ENCODE results near the gene OXT. TPM values are rescaled to one million over a fixed set of nuclear protein-coding genes. Genes with fewer than 3 reads are reported as not detected.

OXT gene
- total RNA-seq, 2 donors from 2014 or later: not detected

DNA sequence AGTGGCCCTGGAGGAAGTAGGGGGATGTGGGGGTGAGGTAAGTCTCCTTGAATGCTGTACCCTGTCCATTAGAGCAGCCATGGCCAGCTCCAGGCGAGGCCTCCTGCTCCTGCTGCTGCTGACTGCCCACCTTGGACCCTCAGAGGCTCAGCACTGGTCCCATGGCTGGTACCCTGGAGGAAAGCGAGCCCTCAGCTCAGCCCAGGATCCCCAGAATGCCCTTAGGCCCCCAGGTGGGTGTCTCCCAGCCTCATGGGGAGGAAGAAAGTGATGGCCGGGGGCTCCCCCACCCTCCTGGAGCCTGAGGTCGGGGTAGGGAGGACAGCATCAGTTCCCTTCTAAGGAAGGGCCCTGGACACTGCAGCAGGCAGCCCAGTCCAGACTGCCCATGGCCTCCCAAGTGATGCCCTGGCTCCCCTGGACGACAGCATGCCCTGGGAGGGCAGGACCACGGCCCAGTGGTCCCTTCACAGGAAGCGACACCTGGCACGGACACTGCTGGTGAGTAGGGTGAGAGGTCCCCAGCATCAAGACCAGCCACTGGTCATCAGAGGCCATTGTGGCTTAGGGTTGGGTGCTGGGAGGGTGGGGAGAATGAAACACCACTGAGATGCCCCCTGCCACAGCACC lies 27.0 kb upstream of the OXT start:
- H3K4me1 ChIP-seq: peaks cover 26% of the 10 kb centered on the region
- no peaks in the 10 kb centered on the region for H3K9me3 ChIP-seq
- peaks cover 0 to 3% of the 10 kb centered on the region in 2 donors for H3K36me3 ChIP-seq (replicated peaks in 1 of 2; ENCODE audit: insufficient read depth in 1 of 2, low read depth in 2 of 2)
- no peak for ATAC-seq
- peak overlapping the region in 1 of 4 donors; percentile 89 for H3K27ac ChIP-seq
- intact Hi-C loops (cut with DNase I): no loop called here
- 86% methylated on average over 8 of the region's 8 CpGs; no CpG with 5 or more reads in 1 of the 2 donors for WGBS, 2 donors
- no peaks in the 10 kb centered on the region for H3K27me3 ChIP-seq
- DNase-seq: no peak
- no peak overlapping the region for H3K4me3 ChIP-seq
- no peak for TF ChIP-seq POLR2A (IDR thresholded peaks at IDR 0.05)
- no peak for TF ChIP-seq CTCF (IDR thresholded peaks at IDR 0.05)

- peaks cover 0 to 4% of the 10 kb centered on the region in 2 donors for H3K36me3 ChIP-seq (replicated peaks in 1 of 2; ENCODE audit: insufficient read depth in 1 of 2, low read depth in 2 of 2)
- no peaks in the 10 kb centered on the region for H3K9me3 ChIP-seq
- peak overlapping the region; percentile 74 to 89 (median 84) for H3K27ac ChIP-seq
- WGBS, 2 donors: 3% methylated on average over 17 to 23 of the region's 24 CpGs
- peak overlapping the region; percentile 63 to 94 for H3K4me3 ChIP-seq
- ATAC-seq (peak; percentile 71), DNase-seq (peak; percentile 74 to 81 (median 78))
- TF ChIP-seq POLR2A (IDR thresholded peaks at IDR 0.05) (no peak), CTCF (IDR thresholded peaks at IDR 0.05) (no peak)
- no peaks in the 10 kb centered on the region for H3K27me3 ChIP-seq
- intact Hi-C loops (cut with DNase I): no loop called here
- H3K4me1 ChIP-seq: peaks cover 26% of the 10 kb centered on the region
These were observed 26.2 kb upstream of the OXT start for GRCh38 chr20:3045042-3045815.

DNA sequence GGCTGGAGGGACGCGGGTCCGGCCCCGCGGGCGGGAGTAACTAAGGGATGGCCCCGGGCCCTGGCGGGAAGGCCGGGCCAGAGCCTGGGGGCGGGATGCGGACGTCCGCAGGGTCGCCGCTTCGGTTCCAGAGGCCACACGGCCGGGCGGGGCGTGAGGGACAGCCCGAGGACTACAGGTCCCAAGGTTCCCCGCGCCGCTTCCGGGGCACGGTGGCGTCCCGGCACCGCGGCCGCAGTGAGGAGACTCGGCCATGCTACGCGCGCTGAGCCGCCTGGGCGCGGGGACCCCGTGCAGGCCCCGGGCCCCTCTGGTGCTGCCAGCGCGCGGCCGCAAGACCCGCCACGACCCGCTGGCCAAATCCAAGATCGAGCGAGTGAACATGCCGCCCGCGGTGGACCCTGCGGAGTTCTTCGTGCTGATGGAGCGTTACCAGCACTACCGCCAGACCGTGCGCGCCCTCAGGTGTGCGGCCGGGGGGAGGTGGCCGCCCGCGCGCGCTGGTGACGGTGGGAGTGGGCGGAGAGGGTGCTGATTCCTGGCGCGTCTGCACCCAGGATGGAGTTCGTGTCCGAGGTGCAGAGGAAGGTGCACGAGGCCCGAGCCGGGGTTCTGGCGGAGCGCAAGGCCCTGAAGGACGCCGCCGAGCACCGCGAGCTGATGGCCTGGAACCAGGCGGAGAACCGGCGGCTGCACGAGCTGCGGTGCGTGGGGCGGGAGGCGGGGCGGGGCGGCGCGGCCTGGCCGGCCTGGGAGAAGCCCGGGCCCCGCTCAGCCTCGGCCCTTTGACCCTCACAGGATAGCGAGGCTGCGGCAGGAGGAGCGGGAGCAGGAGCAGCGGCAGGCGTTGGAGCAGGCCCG lies 25.4 kb upstream of the OXT start, which contains the start of gene MRPS26:
Gene MRPS26 (plus strand): TSS at position 237 of the 861 bp plus-strand sequence. CDS start 17 bp downstream, at position 254.
- intact Hi-C loops (cut with DNase I): no loop called here
- peaks cover 26% of the 10 kb centered on the region for H3K4me1 ChIP-seq
- H3K4me3 ChIP-seq: peak within 1 kb of the TSS; percentile 63 to 94
- H3K27ac ChIP-seq: peak within 1 kb of the TSS; percentile 74 to 89 (median 84)
- DNase-seq: peak; percentile 87 to 92 (median 90)
- ATAC-seq: peak; percentile 92
- 0% methylated on average over 5 to 91 of the region's 104 CpGs for WGBS, 2 donors
- H3K9me3 ChIP-seq: no peaks in the 10 kb centered on the region
- peak; percentile 66 to 73 (median 69) for TF ChIP-seq POLR2A (IDR thresholded peaks at IDR 0.05)
- TF ChIP-seq CTCF (IDR thresholded peaks at IDR 0.05): no peak
- H3K27me3 ChIP-seq: no peaks in the 10 kb centered on the region
- peaks cover 0 to 4% of the 10 kb centered on the region in 2 donors for H3K36me3 ChIP-seq (replicated peaks in 1 of 2; ENCODE audit: insufficient read depth in 1 of 2, low read depth in 2 of 2)

DNA sequence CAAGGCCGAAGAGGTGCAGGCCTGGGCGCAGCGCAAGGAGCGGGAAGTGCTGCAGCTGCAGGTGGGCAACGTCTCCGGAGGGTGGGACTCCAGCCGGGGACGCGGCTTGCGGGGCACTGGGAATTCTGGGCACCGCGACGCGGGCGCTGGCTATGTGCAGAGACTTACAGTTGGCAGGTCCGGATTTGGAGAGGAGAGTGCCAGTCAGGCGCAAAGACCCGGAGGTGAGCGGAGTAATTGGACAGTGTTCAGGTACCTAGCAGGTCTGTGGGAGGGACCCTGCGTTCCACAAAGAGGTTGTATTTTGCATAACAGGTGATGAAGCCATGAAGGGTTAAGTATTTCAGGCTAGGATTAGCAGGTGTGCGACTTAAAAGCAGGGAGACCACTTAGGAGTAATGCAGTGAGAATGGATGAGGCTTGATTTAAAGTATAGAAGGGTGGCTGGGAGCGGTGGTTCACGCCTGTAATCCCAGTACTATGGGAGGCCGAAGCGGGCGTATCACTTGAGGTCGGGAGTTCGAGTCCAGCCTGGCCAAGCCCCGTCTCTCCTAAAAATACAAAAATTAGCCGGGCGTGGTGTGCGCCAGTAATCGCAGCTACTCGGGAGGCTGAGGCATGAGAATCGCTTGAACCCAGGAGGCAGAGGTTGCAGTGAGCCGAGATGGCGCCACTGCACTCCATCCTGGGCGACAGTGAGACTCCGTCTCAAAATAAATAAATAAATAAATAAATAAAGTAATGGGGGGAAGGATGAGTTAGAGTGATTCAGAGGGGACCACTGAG lies 24.6 kb upstream of the OXT start:
- H3K9me3 ChIP-seq: no peaks in the 10 kb centered on the region
- peak overlapping the region; percentile 63 to 94 for H3K4me3 ChIP-seq
- intact Hi-C loops (cut with DNase I): no loop called here
- H3K36me3 ChIP-seq (replicated peaks in 1 of 2; ENCODE audit: insufficient read depth in 1 of 2, low read depth in 2 of 2): peaks cover 0 to 4% of the 10 kb centered on the region in 2 donors
- DNase-seq: peak; percentile 32 to 46 (median 40)
- H3K27ac ChIP-seq: peak overlapping the region in 3 of 4 donors; percentile 81 to 89 (median 88)
- no peaks in the 10 kb centered on the region for H3K27me3 ChIP-seq
- peaks cover 20% of the 10 kb centered on the region for H3K4me1 ChIP-seq
- 35 to 53% methylated on average over 28 to 39 of the region's 39 CpGs for WGBS, 2 donors
- TF ChIP-seq CTCF (IDR thresholded peaks at IDR 0.05) (no peak), POLR2A (IDR thresholded peaks at IDR 0.05) (no peak)
- ATAC-seq: no peak

Data from body of pancreas (tissue), 4 donors.